CD14-positive monocyte (primary cell): ENCODE measurements around the gene CADM2. TPM values are rescaled to one million over a fixed set of nuclear protein-coding genes. Genes with fewer than 3 reads are reported as not detected.

ENCODE experiments used
- DNase-seq, 3 donors: peaks; one replicate each; pipeline ENCODE4 v3.0.0-alpha.2; 2011 to 2022
- H2AFZ ChIP-seq: 2 replicates; pipeline ENCODE4 v1.6.0; 2012; ENCODE audit warnings: mild to moderate bottlenecking, low read depth, low read length, inconsistent platforms; ENCODE audit not compliant: insufficient read depth, poor library complexity, severe bottlenecking
- H3K27ac ChIP-seq, 2 donors: 1 replicate in 1 of 2; 2 replicates in 1 of 2; pipeline ENCODE4 v1.5.1; 2012 to 2013; ENCODE audit warnings: low read length in 2 of 2, control low read depth in 1 of 2, inconsistent platforms in 1 of 2, low read depth in 1 of 2, mild to moderate bottlenecking in 1 of 2
- H3K27me3 ChIP-seq, 2 donors: one replicate each; pipeline versions ENCODE4 v1.6.0 to v1.6.1; 2011 to 2013; ENCODE audit warnings: low read length in 2 of 2; ENCODE audit not compliant: control insufficient read depth in 2 of 2, insufficient read depth in 2 of 2
- H3K36me3 ChIP-seq, 2 donors: replicated peaks in 1 of 2; 1 replicate in 1 of 2; 2 replicates in 1 of 2; pipeline versions ENCODE4 v1.5.1 to v1.6.1; 2012 to 2013; ENCODE audit warnings: low read length in 2 of 2, control low read depth in 1 of 2, inconsistent platforms in 1 of 2, mild to moderate bottlenecking in 1 of 2; ENCODE audit not compliant: insufficient read depth in 2 of 2, control insufficient read depth in 1 of 2
- H3K4me1 ChIP-seq, 2 donors: 1 replicate in 1 of 2; 2 replicates in 1 of 2; pipeline versions ENCODE4 v1.5.1 to v1.6.1; 2012 to 2013; ENCODE audit warnings: low read length in 2 of 2, control low read depth in 1 of 2, inconsistent platforms in 1 of 2, mild to moderate bottlenecking in 1 of 2, moderate library complexity in 1 of 2; ENCODE audit not compliant: insufficient read depth in 2 of 2, control insufficient read depth in 1 of 2
- H3K4me2 ChIP-seq: replicated peaks from 2 replicates; pipeline ENCODE3; 2012; ENCODE audit warnings: low read length, moderate library complexity, mild to moderate bottlenecking; ENCODE audit not compliant: poor library complexity, severe bottlenecking; ENCODE audit errors: extremely low read depth
- H3K4me3 ChIP-seq, 3 experiments: fragments of 200-600 bp in 1 of 3; sonication (generic) in 1 of 3; replicated peaks in 1 of 3; 1 replicate in 2 of 3; 2 replicates in 1 of 3; pipeline ENCODE4 v1.5.1; 2011 to 2013; ENCODE audit warnings: low read length in 3 of 3, mild to moderate bottlenecking in 3 of 3, control low read depth in 2 of 3, low read depth in 2 of 3, inconsistent platforms in 1 of 3, moderate library complexity in 1 of 3
- H3K79me2 ChIP-seq: 2 replicates; pipeline ENCODE4 v1.6.0; 2012; ENCODE audit warnings: mild to moderate bottlenecking, control low read depth, inconsistent platforms, low read length, moderate library complexity; ENCODE audit not compliant: insufficient read depth
- H3K9ac ChIP-seq: 2 replicates; pipeline ENCODE4 v1.6.0; 2017; ENCODE audit warnings: low read length, mild to moderate bottlenecking; ENCODE audit not compliant: insufficient read depth, poor library complexity, severe bottlenecking
- H3K9me3 ChIP-seq, 2 donors: replicated peaks in 1 of 2; 1 replicate in 1 of 2; 2 replicates in 1 of 2; pipeline versions ENCODE4 v1.5.1 to v1.6.1; 2012 to 2013; ENCODE audit warnings: low read length in 2 of 2, control low read depth in 1 of 2; ENCODE audit not compliant: control insufficient read depth in 1 of 2, insufficient read depth in 1 of 2
- H4K20me1 ChIP-seq: 2 replicates; pipeline ENCODE4 v1.6.0; 2012; ENCODE audit warnings: mild to moderate bottlenecking, low read length, control low read depth, moderate library complexity; ENCODE audit not compliant: insufficient read depth
- H3K27ac Mint-ChIP-seq, 7 donors: one replicate each; pipeline ENCODE4 v1.8.0; 2020; ENCODE audit warnings: mild to moderate bottlenecking in 7 of 7, mixed read lengths in 7 of 7, moderate library complexity in 6 of 7, inconsistent platforms in 2 of 7
- H3K27me3 Mint-ChIP-seq, 3 donors: one replicate each; pipeline ENCODE4 v1.8.0; 2021 to 2022; ENCODE audit warnings: low read depth in 3 of 3, mild to moderate bottlenecking in 3 of 3, mixed read lengths in 3 of 3, moderate library complexity in 3 of 3, inconsistent platforms in 1 of 3
- H3K36me3 Mint-ChIP-seq, 2 donors: one replicate each; pipeline ENCODE4 v1.8.0; 2020; ENCODE audit warnings: mixed read lengths in 2 of 2, inconsistent platforms in 1 of 2, mild to moderate bottlenecking in 1 of 2
- H3K4me1 Mint-ChIP-seq: one replicate; pipeline ENCODE4 v1.8.0; 2020; ENCODE audit warnings: mild to moderate bottlenecking, mixed read lengths
- H3K4me3 Mint-ChIP-seq, 2 donors: one replicate each; pipeline ENCODE4 v1.8.0; 2020; ENCODE audit warnings: mild to moderate bottlenecking in 2 of 2, mixed read lengths in 2 of 2, moderate library complexity in 1 of 2
- H3K9me3 Mint-ChIP-seq, 7 donors: one replicate each; pipeline ENCODE4 v1.8.0; 2020 to 2022; ENCODE audit warnings: mixed read lengths in 7 of 7, mild to moderate bottlenecking in 6 of 7, moderate library complexity in 6 of 7, inconsistent platforms in 2 of 7
- CTCF ChIP-seq: fragments of 200-600 bp; IDR thresholded peaks from one replicate; pipeline ENCODE4 v1.8.0; 2022; ENCODE audit warnings: antibody characterized with exemption, mild to moderate bottlenecking
- WGBS: methylation state at CpG from one replicate; pipeline ENCODE4 v1.1.5; 2013; ENCODE audit warnings: missing lambda C conversion rate; ENCODE audit not compliant: insufficient coverage; 5-methylcytosine and 5-hydroxymethylcytosine counted together
- intact Hi-C, 2 donors: fragments of 100-400 bp; cut with micrococcal nuclease; formaldehyde crosslinking; loops; one replicate each; pipeline versions ENCODE4 v1.15.0 to v1.15.1; 2023
- polyA plus RNA-seq, 3 donors: library from polyadenylated mRNA; depleted of rRNA in 1 of 3; unstranded in 2 of 3; stranded (reverse) in 1 of 3; fragments of 300-500 nt in 2 of 3; fragments of >200 nt in 1 of 3; fragmentation: Illumina TruSeq in 2 of 3; gene quantifications; 1 replicate in 2 of 3; 2 replicates in 1 of 3; pipeline ENCODE4 v1.2.3, GENCODE V29; 2012 to 2021

Gene CADM2
- polyA plus RNA-seq, 3 donors = not detected

DNA sequence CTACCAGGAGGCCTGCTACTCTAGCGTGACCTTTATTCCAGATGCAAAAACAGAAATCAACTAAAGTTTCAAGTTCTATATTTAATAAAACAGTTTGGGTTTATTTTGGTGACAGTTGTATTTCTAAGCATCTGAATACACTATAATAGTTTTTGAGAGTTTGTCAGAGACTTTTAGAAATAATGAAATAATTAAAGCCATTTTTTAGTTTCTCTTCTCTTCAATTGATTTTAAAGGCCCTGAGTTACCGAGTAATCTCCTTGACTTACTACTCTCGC, 523.4 kb downstream of the CADM2 start:
- no peaks in the 10 kb centered on the region for H4K20me1 ChIP-seq
- H3K4me1 Mint-ChIP-seq = no peaks in the 10 kb centered on the region
- no peaks in the 10 kb centered on the region for H3K27me3 ChIP-seq
- H3K79me2 ChIP-seq = no peaks in the 10 kb centered on the region
- no peak for DNase-seq
- H3K9me3 ChIP-seq = no peaks in the 10 kb centered on the region
- no peaks in the 10 kb centered on the region for H3K36me3 ChIP-seq
- H3K4me1 ChIP-seq = no peaks in the 10 kb centered on the region
- no peak for TF ChIP-seq CTCF
- H3K4me3 ChIP-seq = no peak overlapping the region
- no peak overlapping the region for H3K27ac ChIP-seq
- H2AFZ ChIP-seq = no peak overlapping the region
- WGBS = no CpG with 5 or more reads among the region's 3 CpGs
- intact Hi-C loops = no loop called here
- no peaks in the 10 kb centered on the region for H3K36me3 Mint-ChIP-seq
- H3K27me3 Mint-ChIP-seq = no peaks in the 10 kb centered on the region
- H3K27ac Mint-ChIP-seq = no peak overlapping the region
- H3K4me2 ChIP-seq = no peak overlapping the region
- no peak overlapping the region for H3K4me3 Mint-ChIP-seq
- H3K9ac ChIP-seq = no peak overlapping the region
- no peaks in the 10 kb centered on the region for H3K9me3 Mint-ChIP-seq

DNA sequence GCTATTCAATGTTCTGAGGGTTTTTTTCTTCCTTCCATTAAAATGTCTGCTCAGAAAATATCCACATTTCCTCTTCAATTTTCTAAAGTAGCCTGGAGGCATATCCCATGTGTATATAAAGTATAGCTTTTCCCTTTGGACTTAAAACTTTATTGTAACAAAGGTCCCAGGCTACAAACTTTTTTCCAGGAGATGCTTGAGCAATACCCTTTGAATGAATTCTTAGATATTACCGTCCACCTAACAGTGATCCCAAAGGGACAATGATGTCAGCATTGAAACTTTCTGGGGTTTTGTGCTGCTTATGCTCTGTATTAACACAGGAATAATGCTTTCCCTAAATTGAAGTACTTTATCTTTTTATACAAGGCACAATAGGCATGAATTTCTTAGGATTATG, 525.2 kb downstream of the CADM2 start:
- no peak overlapping the region for H2AFZ ChIP-seq
- no peak overlapping the region for H3K4me3 ChIP-seq
- H3K4me2 ChIP-seq = no peak overlapping the region
- no peak overlapping the region for H3K27ac Mint-ChIP-seq
- no peaks in the 10 kb centered on the region for H3K27me3 Mint-ChIP-seq
- H3K27me3 ChIP-seq = no peaks in the 10 kb centered on the region
- no peaks in the 10 kb centered on the region for H3K36me3 Mint-ChIP-seq
- no peak for TF ChIP-seq CTCF
- peaks cover 0 to 4% of the 10 kb centered on the region in 2 donors for H3K9me3 ChIP-seq
- no peak overlapping the region for H3K9ac ChIP-seq
- peaks cover 0 to 3% (median 0%) of the 10 kb centered on the region in 7 donors for H3K9me3 Mint-ChIP-seq
- no peak overlapping the region for H3K4me3 Mint-ChIP-seq
- H4K20me1 ChIP-seq = no peaks in the 10 kb centered on the region
- no peak for DNase-seq
- no peaks in the 10 kb centered on the region for H3K79me2 ChIP-seq
- H3K4me1 ChIP-seq = no peaks in the 10 kb centered on the region
- H3K27ac ChIP-seq = no peak overlapping the region
- no peaks in the 10 kb centered on the region for H3K4me1 Mint-ChIP-seq
- intact Hi-C loops = no loop called here
- no CpG with 5 or more reads among the region's 1 CpG for WGBS
- no peaks in the 10 kb centered on the region for H3K36me3 ChIP-seq
